ENCODE data around the gene ZNF205.
A peak's percentile ranks its signal among the peaks of the same experiment; 100 is the strongest.
"Not testable (repeated sequence)": the region's sequence is repeated elsewhere in the genome, so short reads cannot be mapped to it uniquely, and the experiment has no call there.

The ZNF205 gene

DNA sequence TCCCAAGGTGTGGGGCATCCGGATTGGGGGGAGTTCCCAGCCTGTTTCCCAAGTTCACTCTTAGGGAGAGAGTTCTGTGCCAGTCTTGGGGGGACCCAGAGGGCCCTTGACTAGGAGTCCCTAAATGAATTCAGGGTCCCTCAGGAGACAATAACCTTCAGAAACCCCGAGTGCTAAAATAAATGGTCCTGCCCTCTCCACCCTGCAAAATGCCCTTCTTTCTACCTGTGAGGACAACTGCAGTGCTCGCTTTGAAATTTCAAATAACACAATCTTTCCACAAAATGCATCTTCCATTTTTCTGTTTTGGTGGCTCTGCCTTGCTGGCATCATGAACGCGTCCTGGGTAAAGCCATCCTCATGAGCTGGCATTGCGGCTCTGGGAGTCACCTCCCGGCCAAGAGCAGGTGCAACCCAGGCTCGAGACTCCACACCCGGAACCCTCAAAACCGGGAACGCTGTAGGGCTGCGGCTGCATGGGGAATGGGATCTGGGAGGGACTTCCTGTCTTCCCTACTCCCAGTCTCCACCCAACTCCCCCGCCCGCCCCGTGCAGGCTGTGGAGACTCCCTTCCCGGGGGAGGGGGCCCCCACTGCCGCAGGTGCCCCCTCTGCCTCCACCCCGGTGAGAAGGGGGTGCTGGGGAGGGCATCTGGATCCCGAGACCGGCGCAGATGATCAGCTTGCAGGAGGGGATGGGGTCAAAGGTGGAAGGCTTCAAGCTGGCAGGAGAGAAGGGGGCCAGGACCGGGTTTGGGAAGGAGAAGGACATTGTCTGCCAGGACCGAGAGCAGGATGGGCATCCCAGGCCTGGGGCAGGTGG, at the start of gene ZNF205:
Gene ZNF205 (plus strand): TSS at position 529 of the 823 bp plus-strand sequence. CDS start 845 bp downstream, outside the sequence.
- Mint-ChIP-seq H3K9me3 (no peaks in the 10 kb centered on the region), H3K36me3 (ENCODE audit: low read depth) (no peaks in the 10 kb centered on the region), H3K4me1 (ENCODE audit: low read depth) (peaks cover 2% of the 10 kb centered on the region), H3K27ac (no peak within 1 kb of the TSS), H3K27me3 (peaks cover 4% of the 10 kb centered on the region), H3K4me3 (no peak within 1 kb of the TSS)

GRCh38 chr16:3063625-3064386, 48.6 kb upstream of the ZNF205 start:
- H3K27ac Mint-ChIP-seq: peak overlapping the region; percentile 72
- H3K9me3 Mint-ChIP-seq: no peaks in the 10 kb centered on the region
- H3K4me1 Mint-ChIP-seq (ENCODE audit: low read depth): peaks cover 52% of the 10 kb centered on the region
- peaks cover 24% of the 10 kb centered on the region for H3K36me3 Mint-ChIP-seq (ENCODE audit: low read depth)
- H3K27me3 Mint-ChIP-seq: no peaks in the 10 kb centered on the region
- H3K4me3 Mint-ChIP-seq: no peak overlapping the region

GRCh38 chr16:3065069-3065741, 47.2 kb upstream of the ZNF205 start, which contains the start of gene IL32:
IL32 (plus strand) TSS chr16:3065640; CDS start chr16:3065812, 172 bp downstream.
- peak within 1 kb of the TSS; percentile 99 for H3K4me3 Mint-ChIP-seq
- peaks cover 35% of the 10 kb centered on the region for H3K36me3 Mint-ChIP-seq (ENCODE audit: low read depth)
- H3K27ac Mint-ChIP-seq: peak within 1 kb of the TSS; percentile 99
- H3K4me1 Mint-ChIP-seq (ENCODE audit: low read depth): peaks cover 56% of the 10 kb centered on the region
- H3K9me3 Mint-ChIP-seq: no peaks in the 10 kb centered on the region
- no peaks in the 10 kb centered on the region for H3K27me3 Mint-ChIP-seq

GRCh38 chr16:3065742-3066439, 46.5 kb upstream of the ZNF205 start:
- peaks cover 36% of the 10 kb centered on the region for H3K36me3 Mint-ChIP-seq (ENCODE audit: low read depth)
- H3K4me1 Mint-ChIP-seq (ENCODE audit: low read depth): peaks cover 54% of the 10 kb centered on the region

DNA sequence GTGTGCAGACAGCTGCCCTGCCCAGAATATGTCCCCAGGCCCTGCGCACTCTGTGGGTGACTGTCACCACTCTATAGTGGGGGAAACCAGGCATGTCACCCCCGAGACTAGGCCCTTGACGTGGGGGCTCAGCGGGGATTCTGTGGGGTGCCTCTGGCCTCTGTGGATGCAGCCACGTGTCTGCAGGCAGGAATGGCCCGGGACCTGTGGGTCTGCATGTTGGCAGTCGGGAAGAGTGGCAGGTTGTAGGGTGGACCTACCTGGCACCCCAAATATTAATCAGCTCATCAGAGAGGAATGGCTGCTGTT, 46.0 kb upstream of the ZNF205 start:
- H3K4me3 Mint-ChIP-seq: peak overlapping the region; percentile 99
- no peaks in the 10 kb centered on the region for H3K9me3 Mint-ChIP-seq
- H3K27me3 Mint-ChIP-seq: no peaks in the 10 kb centered on the region
- H3K36me3 Mint-ChIP-seq (ENCODE audit: low read depth): peaks cover 36% of the 10 kb centered on the region
- peak overlapping the region; percentile 99 for H3K27ac Mint-ChIP-seq
- H3K4me1 Mint-ChIP-seq (ENCODE audit: low read depth): peaks cover 58% of the 10 kb centered on the region

More at GRCh38 chr16:3065742-3066439, 46.5 kb upstream of the ZNF205 start:
- peak overlapping the region; percentile 99 for H3K4me3 Mint-ChIP-seq
- H3K27ac Mint-ChIP-seq: peak overlapping the region; percentile 99
- H3K27me3 Mint-ChIP-seq: no peaks in the 10 kb centered on the region
- H3K9me3 Mint-ChIP-seq: no peaks in the 10 kb centered on the region

- H3K4me3 Mint-ChIP-seq: peak overlapping the region; percentile 99
- no peaks in the 10 kb centered on the region for H3K9me3 Mint-ChIP-seq
- H3K36me3 Mint-ChIP-seq (ENCODE audit: low read depth): peaks cover 36% of the 10 kb centered on the region
- peaks cover 64% of the 10 kb centered on the region for H3K4me1 Mint-ChIP-seq (ENCODE audit: low read depth)
- H3K27me3 Mint-ChIP-seq: no peaks in the 10 kb centered on the region
- peak overlapping the region; percentile 93 for H3K27ac Mint-ChIP-seq
Measured at GRCh38 chr16:3068487-3068886, 43.9 kb upstream of the ZNF205 start.

- peak overlapping the region; percentile 84 for H3K27ac Mint-ChIP-seq
- H3K4me3 Mint-ChIP-seq: peak overlapping the region; percentile 27
- H3K4me1 Mint-ChIP-seq (ENCODE audit: low read depth): peaks cover 67% of the 10 kb centered on the region
- H3K9me3 Mint-ChIP-seq, H3K27me3 Mint-ChIP-seq: not testable (repeated sequence)
- peaks cover 36% of the 10 kb centered on the region for H3K36me3 Mint-ChIP-seq (ENCODE audit: low read depth)
Measured at GRCh38 chr16:3069146-3069545, 43.2 kb upstream of the ZNF205 start.

DNA sequence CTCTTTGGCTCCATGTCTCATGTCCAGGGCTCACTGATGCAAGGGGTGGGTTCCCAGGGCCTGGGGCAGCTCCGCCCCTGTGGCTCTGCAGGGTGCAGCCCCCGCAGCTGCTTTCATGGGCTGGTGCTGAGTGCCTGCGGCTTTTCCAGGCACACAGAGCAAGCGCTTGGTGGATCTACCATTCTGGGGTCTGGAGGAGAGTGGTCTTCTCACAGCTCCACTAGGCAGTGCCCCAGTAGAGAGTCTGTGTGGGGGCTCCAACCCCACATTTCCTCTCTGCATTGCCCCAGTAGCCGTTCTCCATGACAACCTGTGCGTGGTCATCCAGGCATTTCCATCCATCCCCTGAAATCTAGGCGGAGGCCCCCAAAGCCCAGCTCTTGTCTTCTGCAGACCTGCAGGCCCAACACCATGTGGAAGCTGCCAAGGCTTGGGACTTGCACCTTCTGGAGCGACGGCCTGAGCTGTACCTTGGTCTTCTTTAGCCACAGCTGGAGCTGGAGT, 41.7 kb upstream of the ZNF205 start:
- no peak overlapping the region for H3K4me3 Mint-ChIP-seq
- H3K27me3 Mint-ChIP-seq: no peaks in the 10 kb centered on the region
- H3K4me1 Mint-ChIP-seq (ENCODE audit: low read depth): peaks cover 69% of the 10 kb centered on the region
- no peaks in the 10 kb centered on the region for H3K9me3 Mint-ChIP-seq
- peaks cover 33% of the 10 kb centered on the region for H3K36me3 Mint-ChIP-seq (ENCODE audit: low read depth)
- H3K27ac Mint-ChIP-seq: peak overlapping the region; percentile 84

- Mint-ChIP-seq H3K27ac (peak overlapping the region; percentile 43), H3K9me3 (no peaks in the 10 kb centered on the region), H3K27me3 (no peaks in the 10 kb centered on the region), H3K4me1 (ENCODE audit: low read depth) (peaks cover 79% of the 10 kb centered on the region), H3K36me3 (ENCODE audit: low read depth) (peaks cover 33% of the 10 kb centered on the region), H3K4me3 (no peak overlapping the region)
Measured at GRCh38 chr16:3071655-3072054, 40.7 kb upstream of the ZNF205 start.

DNA sequence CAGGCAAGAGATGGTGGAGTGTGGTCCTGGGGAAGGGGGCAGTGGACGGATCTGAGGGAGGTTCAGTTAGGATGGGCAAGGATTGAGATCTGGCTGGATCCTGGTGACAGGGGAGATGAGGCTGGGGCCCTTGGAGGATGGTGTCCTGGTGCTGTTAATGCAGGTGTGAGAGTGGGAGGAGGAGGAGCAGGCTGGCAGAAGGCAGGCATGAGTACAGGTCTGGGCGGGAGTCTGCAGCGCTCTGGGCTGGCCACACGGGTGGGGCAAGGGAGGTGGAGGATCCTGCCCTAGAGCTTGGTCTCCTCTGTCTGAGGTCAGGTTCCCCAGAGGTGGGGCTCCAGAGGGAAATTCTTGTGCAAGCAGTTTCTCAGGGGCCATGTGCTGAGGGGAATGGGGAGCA, 40.2 kb upstream of the ZNF205 start:
- H3K27me3 Mint-ChIP-seq, H3K4me3 Mint-ChIP-seq, H3K9me3 Mint-ChIP-seq: not testable (repeated sequence)
- Mint-ChIP-seq H3K27ac (peak overlapping the region; percentile 43), H3K36me3 (ENCODE audit: low read depth) (peaks cover 35% of the 10 kb centered on the region), H3K4me1 (ENCODE audit: low read depth) (peaks cover 83% of the 10 kb centered on the region)

DNA sequence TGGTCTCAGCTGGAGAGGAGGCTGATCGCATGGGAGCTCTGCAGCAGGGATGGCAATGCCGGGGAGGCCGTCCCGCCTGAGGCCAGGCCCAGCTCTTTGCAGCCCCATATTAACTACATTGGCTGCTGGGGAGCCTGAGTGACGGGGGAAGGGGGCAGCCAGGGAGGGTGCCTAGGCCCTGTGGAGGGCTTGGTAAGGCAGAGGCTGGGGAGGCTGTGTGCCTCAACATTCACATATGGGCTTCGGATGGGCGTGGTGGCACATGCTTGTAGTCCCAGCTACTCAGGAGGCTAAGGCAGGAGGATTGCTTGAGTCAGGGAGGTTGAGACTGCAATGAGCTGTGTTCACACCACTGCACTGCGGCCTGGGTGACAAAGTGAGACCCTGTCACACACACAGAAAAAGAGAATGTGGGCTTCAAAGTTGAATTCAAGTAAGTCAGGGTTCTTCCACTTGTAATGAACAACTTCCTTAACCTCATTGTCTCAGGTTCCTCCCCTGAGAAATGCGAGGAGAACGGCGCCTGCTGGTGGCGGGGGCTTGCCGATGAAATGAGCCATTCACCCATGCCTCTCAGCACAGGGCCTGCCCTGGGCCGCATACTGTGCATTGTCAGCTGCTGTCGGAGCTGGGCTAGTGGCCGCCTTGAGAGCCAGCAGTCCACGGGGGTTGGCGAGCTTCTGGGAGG, 39.7 kb upstream of the ZNF205 start:
- H3K36me3 Mint-ChIP-seq (ENCODE audit: low read depth): peaks cover 31% of the 10 kb centered on the region
- not testable (repeated sequence) for H3K4me3 Mint-ChIP-seq, H3K27me3 Mint-ChIP-seq, H3K9me3 Mint-ChIP-seq, H3K27ac Mint-ChIP-seq
- peaks cover 86% of the 10 kb centered on the region for H3K4me1 Mint-ChIP-seq (ENCODE audit: low read depth)

DNA sequence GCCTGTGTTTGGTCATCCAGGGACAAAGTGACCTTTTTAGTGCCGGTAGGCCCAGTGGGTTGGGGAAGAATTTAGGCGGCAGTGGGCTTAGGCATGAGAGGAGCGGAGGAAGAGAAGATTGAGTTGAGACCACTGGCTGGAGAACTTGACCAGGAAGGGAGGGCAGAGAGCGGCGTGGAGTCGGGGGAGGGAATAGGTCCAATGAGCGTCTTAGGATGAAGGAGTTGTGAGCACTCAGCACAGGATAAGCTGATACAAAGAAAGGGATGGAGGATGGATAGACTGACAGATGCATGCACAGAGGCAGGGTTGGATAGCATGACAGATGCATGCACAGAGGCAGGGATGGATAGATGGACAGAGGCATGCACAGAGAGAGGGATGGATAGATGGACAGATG, 38.9 kb upstream of the ZNF205 start:
- Mint-ChIP-seq H3K4me3 (peak overlapping the region; percentile 38), H3K27me3 (no peaks in the 10 kb centered on the region), H3K27ac (peak overlapping the region; percentile 94), H3K36me3 (ENCODE audit: low read depth) (peaks cover 24% of the 10 kb centered on the region), H3K9me3 (peaks cover 4% of the 10 kb centered on the region), H3K4me1 (ENCODE audit: low read depth) (peaks cover 86% of the 10 kb centered on the region)

GRCh38 chr16:3074860-3075522, 37.4 kb upstream of the ZNF205 start:
- H3K9me3 Mint-ChIP-seq: peaks cover 4% of the 10 kb centered on the region
- no peaks in the 10 kb centered on the region for H3K27me3 Mint-ChIP-seq
- peak overlapping the region; percentile 94 for H3K27ac Mint-ChIP-seq
- H3K4me1 Mint-ChIP-seq (ENCODE audit: low read depth): peaks cover 76% of the 10 kb centered on the region
- H3K4me3 Mint-ChIP-seq: peak overlapping the region; percentile 72
- peaks cover 16% of the 10 kb centered on the region for H3K36me3 Mint-ChIP-seq (ENCODE audit: low read depth)
